Rectal smooth muscle tissue (tissue), 1 donor: ENCODE data around the gene LRRC56.

Experiments used
- H3K27ac ChIP-seq: one replicate; pipeline ENCODE4 v1.7.0; 2013; ENCODE audit warnings: low read depth, low read length, inconsistent platforms
- H3K27me3 ChIP-seq: one replicate; pipeline ENCODE4 v1.7.0; 2013; ENCODE audit warnings: low read length; ENCODE audit not compliant: control insufficient read depth, insufficient read depth
- H3K36me3 ChIP-seq: one replicate; pipeline ENCODE4 v1.7.0; 2013; ENCODE audit warnings: low read length; ENCODE audit not compliant: control insufficient read depth, insufficient read depth
- H3K4me1 ChIP-seq: one replicate; pipeline ENCODE4 v1.7.0; 2013; ENCODE audit warnings: low read length; ENCODE audit not compliant: control insufficient read depth, insufficient read depth
- H3K4me3 ChIP-seq: one replicate; pipeline ENCODE4 v1.7.0; 2013; ENCODE audit warnings: low read length
- H3K9ac ChIP-seq: one replicate; pipeline ENCODE4 v1.7.0; 2013; ENCODE audit warnings: low read length

Gene LRRC56

DNA sequence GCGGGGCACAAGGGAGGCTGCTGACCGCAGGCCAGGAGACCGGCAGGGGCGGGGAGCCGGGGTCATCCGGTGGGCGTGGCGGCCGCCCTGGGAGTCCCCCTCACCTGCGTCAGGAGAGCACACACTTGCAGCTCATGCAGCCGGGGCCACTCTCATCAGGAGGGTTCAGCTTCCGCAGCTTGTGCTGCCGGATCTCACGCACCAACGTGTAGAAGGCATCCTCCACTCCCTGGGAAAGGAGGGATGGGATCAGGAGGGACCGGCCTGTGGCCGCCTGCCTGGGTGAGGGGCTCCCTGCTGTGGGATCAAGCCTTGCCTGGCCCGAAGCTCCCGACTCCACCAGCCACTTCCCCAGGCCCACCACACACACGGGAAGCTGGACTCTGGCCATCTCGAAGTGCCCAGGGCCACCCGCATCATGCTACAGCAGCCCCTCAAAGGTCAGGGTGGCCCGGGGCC lies 4.8 kb upstream of the LRRC56 start:
- H3K9ac ChIP-seq: no peak overlapping the region
- H3K27ac ChIP-seq: no peak overlapping the region
- H3K27me3 ChIP-seq: no peaks in the 10 kb centered on the region
- peaks cover 12% of the 10 kb centered on the region for H3K36me3 ChIP-seq
- no peak overlapping the region for H3K4me3 ChIP-seq
- peaks cover 7% of the 10 kb centered on the region for H3K4me1 ChIP-seq

DNA sequence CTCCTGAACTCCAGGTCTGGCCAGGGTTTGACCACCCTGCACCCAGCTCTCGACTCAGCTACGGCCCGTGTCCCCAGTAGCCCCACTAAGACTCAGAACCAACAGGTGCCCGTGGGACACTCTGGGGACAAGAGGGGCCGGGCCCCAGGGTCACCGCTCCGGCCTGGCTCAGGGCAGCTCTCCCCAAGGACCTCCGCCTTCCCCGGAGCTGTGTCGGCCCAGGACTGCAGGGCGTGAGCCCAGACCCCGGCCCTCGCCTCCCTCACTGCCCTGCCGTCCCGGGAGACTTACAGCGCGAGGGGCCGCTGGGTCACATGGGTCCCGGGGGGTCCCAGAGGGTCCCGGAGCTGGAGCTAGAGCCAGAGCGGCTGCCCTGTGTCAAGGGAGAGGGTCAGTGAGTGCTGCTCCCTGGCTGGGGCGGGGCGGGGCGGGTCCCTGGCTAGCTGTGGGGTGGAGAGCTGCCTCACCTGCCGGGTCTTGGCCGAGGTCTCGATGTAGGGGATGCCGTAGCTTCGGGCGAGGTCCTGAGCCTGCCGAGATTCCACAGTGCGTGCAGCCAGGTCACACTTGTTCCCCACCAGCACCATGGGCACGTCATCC lies 4.2 kb upstream of the LRRC56 start:
- Histone ChIP-seq H3K4me1 (peaks cover 7% of the 10 kb centered on the region), H3K27me3 (peaks cover 4% of the 10 kb centered on the region), H3K4me3 (no peak overlapping the region), H3K27ac (no peak overlapping the region), H3K36me3 (peaks cover 12% of the 10 kb centered on the region), H3K9ac (no peak overlapping the region)

DNA sequence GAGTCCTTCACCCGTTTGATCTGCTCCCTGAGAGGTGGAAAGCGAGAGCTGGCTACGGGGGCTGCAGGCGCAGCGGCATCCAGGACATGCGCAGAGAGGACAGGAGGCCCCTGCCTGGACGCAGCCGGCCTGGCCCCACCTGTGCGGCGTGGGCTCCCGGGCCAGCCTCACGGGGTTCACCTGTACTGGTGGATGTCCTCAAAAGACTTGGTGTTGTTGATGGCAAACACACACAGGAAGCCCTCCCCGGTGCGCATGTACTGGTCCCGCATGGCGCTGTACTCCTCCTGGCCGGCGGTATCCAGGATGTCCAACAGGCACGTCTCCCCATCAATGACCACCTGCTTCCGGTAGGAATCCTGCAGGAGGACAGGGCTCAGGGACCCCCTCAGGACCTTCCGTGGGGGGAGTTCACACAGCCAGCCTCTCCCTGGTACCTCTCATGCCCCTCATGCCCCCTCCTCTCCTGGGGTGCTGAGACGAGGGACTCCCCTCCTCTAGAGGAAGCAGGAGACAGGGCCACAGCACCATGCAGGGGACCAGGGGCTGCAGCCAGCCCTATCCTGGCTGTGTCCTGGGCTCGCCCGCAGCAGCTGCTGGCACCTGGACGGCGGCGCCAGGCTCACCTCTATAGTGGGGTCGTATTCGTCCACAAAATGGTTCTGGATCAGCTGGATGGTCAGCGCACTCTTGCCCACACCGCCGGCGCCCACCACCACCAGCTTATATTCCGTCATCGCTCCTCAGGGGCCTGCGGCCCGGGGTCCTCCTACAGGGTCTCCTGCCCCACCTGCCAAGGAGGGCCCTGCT lies 3.5 kb upstream of the LRRC56 start:
- H3K4me1 ChIP-seq: peaks cover 7% of the 10 kb centered on the region
- peaks cover 12% of the 10 kb centered on the region for H3K36me3 ChIP-seq
- peak overlapping the region; percentile 78 for H3K4me3 ChIP-seq
- peaks cover 4% of the 10 kb centered on the region for H3K27me3 ChIP-seq
- no peak overlapping the region for H3K27ac ChIP-seq
- no peak overlapping the region for H3K9ac ChIP-seq

DNA sequence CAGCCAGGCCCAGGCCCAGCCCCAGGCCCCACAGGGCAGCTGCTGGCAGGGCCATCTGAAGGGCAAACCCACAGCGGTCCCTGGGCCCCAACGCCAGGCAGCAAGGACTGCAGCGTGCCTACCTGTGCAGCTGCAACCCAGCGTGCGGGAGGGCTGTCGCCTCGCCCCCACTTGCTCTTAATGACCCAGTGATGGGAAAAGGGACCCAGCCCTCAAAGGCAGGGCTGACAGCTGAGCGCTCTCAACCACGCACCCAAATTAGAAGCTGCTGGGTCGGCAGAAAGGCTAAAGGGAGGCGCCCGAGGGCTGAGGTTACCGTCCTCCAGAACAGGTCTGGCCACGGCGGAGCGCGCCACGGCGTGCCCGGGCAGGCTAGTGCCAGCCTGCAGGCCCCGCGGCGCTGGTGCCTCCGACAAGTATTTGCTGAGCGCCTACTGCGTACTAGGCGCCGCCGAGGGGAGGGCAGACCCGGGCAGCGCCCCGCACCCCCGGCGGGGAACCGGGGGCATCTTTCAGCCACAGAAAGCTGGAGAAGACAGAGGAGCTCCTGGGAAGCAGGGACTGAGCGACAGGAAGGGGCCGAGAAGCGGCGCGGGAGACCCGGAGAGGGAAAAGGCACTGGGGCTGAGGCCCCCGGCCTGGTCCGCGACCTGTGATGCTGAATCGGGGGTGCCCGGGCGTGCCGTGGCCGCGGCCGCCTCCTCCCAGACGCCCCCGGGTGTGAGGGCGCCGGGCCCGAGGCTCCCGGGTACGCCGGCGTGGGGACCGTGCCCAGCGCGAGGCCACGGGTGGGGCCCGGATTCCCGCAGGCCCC lies 2.7 kb upstream of the LRRC56 start:
- Histone ChIP-seq H3K9ac (peak overlapping the region; percentile 49), H3K27me3 (peaks cover 4% of the 10 kb centered on the region), H3K4me1 (peaks cover 7% of the 10 kb centered on the region), H3K36me3 (peaks cover 12% of the 10 kb centered on the region), H3K27ac (no peak overlapping the region), H3K4me3 (peak overlapping the region; percentile 78)

DNA sequence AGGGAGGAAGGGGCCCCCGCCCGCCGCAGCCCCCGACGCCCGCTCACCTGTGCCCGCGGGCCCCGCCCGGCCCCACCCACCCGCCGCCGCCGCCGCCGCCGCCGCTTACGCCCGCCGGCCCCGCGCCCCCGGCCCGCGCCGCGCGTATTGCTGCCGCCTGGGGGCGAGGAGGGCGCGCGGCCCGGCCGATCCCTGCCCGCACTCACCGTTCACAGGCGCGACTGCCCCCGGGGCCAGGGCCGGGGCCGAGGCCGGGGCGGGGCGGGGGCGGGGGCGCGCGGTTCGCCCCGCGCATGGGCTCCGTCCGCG lies 2.2 kb upstream of the LRRC56 start:
- Histone ChIP-seq H3K4me3 (peak overlapping the region; percentile 78), H3K27me3 (peaks cover 4% of the 10 kb centered on the region), H3K27ac (no peak overlapping the region), H3K36me3 (peaks cover 12% of the 10 kb centered on the region), H3K9ac (no peak overlapping the region), H3K4me1 (peaks cover 7% of the 10 kb centered on the region)

DNA sequence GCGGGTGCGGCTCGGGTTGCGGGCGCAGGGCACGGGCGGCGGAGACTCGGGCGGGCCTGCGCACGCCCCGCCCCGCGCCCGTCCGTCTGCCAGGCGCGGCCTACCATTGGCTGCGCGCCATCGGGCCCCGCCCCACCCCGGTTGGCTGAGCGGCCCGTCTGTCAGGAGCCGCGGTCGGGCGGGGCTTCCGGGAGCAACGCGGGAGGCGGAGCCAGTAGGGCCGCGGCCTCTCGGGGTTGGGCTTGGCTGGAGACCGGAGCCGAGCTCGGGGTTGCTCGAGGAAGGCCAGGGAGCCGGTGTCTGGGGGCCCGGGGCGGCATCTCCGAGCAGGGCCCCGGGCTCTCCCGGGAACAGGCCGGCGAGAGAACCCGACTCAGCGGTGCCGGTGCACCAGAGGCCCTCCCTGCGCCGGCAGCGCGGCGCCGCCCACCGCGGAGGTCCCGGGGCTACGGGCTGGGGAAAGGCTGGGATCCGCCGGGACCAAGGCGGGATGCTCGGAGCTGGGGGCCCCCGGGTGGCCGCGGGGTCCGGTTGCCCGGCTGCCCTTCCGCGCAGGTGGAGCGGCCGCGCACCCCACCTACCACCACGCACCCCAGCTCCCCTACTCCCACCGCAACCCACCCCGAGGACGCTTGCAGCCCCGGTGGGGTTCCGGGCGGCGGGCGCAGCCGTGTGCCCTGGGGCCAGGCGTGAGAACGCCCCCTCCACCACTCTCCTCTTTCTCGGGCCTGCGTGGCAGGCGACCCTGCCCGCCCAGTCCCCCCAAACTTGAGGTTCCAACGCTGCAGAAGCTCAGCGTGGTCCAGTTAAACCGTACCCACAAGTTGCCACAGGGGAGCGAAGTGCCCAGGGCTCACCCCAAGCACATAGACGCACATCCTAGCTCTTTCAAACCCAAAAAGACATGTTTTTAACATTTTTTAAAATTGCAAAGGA lies 1.5 kb upstream of the LRRC56 start, which contains the start of gene HRAS:
HRAS (minus strand) TSS at position 58 of the 936 bp plus-strand sequence.
- H3K27ac ChIP-seq: peak within 1 kb of the TSS; percentile 32

DNA sequence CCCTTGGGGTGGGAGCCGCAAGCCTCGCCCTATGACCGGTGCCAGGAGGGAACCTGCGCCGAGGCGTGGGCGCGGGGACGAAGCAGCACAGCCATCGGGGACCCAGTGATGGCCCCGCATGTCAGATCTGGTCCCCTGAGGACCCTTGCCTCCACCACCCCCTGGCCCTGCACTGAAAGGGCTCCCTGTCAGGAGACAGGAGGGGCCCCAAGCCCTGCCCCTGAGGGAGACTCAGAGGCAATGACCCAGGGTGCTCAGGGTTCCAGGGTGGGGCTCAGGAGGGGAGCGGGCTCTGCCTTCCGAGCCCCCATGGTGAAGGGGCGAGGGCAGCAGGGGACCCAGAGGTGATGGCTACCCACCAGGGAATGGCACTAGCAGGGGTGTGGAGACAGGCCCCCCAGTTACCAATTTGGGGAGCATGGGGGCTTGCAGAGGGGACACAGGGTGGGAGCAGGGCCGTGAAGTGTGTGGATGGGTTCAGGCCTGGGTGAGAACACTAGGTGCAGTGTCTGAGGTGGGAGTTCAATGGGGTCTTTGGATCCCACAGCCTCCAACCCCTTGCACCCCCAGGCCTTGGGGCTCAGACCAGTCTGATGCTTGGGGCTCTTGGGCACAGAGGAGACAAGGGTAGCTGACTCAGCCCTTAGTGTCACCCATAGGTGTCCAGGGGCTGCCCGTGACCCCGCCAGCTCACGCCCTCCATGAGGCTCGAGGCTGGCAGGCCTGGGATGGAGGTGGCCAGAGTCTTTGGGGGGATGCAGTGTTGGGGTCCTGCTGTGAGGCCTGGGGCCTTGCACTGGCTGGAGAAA lies 499 bp downstream of the LRRC56 start:
- peaks cover 7% of the 10 kb centered on the region for H3K4me1 ChIP-seq
- H3K36me3 ChIP-seq: peaks cover 5% of the 10 kb centered on the region
- H3K4me3 ChIP-seq: peak overlapping the region; percentile 55
- H3K27me3 ChIP-seq: peaks cover 4% of the 10 kb centered on the region
- H3K27ac ChIP-seq: no peak overlapping the region
- no peak overlapping the region for H3K9ac ChIP-seq

More for the DNA sequence above, 1.5 kb upstream of the LRRC56 start, which contains the start of gene HRAS:
- Histone ChIP-seq H3K4me1 (peaks cover 7% of the 10 kb centered on the region), H3K9ac (peak within 1 kb of the TSS; percentile 49), H3K27me3 (peaks cover 4% of the 10 kb centered on the region), H3K36me3 (peaks cover 12% of the 10 kb centered on the region), H3K4me3 (peak within 1 kb of the TSS; percentile 78)

DNA sequence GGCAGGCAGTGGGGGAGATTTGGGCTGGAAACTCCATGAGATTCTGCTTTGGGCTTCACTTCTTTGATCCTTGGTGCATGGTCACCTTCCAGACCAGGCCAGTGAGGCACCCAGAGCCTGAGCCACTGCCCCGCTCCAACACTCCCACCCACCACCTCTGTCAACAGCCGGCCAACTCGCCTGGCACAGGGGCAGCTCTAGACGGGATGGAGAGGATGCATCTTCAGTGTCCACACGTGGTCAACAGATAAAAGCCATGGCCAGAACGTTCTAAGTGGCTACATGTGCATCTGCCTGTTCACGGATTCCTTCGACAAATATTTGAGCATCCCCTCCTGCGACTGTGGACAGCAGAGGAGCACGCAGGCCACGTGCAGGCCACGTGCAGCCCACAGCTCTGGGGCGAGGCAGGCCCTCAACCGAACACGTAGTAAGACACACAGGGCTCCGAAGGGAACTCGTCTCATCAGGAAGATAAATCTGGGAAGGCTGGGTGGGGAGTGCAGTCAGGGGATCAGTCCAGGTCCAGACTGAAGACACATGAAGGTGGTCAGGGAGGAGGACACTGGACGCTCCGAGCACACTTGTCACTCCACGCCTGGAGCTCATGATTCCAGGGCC lies 1.2 kb downstream of the LRRC56 start:
- H3K9ac ChIP-seq: no peak overlapping the region
- H3K4me3 ChIP-seq: no peak overlapping the region
- H3K27me3 ChIP-seq: peaks cover 4% of the 10 kb centered on the region
- H3K4me1 ChIP-seq: peaks cover 7% of the 10 kb centered on the region
- H3K27ac ChIP-seq: no peak overlapping the region
- peaks cover under 1% of the 10 kb centered on the region for H3K36me3 ChIP-seq

DNA sequence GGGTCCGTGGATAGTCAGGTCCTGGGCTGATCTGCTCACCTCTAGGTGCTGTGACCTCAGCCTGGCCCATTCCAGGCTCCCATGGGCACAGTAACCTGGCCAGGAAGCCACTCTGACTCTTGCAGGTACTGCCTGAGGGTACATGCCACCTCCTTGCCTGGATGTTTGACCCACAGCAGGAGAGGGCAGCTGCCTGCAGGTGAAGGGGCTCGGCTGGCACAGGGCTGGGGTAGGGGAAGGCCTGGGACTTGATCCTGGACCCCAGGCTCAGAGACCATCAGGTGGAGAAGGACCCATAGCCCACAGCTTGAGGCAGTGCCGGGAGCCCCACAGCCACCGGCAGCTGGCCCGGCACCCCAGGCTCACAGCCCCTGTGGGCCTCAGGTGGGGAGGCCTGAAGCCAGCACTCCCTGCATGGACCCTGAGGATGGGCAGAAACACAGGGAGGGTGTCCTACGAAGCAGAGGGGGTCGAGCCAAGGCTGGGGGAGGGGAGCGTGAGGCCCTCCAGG lies 2.7 kb downstream of the LRRC56 start:
- no peak overlapping the region for H3K4me3 ChIP-seq
- no peaks in the 10 kb centered on the region for H3K36me3 ChIP-seq
- no peaks in the 10 kb centered on the region for H3K4me1 ChIP-seq
- peaks cover 4% of the 10 kb centered on the region for H3K27me3 ChIP-seq
- H3K27ac ChIP-seq: no peak overlapping the region
- H3K9ac ChIP-seq: no peak overlapping the region

DNA sequence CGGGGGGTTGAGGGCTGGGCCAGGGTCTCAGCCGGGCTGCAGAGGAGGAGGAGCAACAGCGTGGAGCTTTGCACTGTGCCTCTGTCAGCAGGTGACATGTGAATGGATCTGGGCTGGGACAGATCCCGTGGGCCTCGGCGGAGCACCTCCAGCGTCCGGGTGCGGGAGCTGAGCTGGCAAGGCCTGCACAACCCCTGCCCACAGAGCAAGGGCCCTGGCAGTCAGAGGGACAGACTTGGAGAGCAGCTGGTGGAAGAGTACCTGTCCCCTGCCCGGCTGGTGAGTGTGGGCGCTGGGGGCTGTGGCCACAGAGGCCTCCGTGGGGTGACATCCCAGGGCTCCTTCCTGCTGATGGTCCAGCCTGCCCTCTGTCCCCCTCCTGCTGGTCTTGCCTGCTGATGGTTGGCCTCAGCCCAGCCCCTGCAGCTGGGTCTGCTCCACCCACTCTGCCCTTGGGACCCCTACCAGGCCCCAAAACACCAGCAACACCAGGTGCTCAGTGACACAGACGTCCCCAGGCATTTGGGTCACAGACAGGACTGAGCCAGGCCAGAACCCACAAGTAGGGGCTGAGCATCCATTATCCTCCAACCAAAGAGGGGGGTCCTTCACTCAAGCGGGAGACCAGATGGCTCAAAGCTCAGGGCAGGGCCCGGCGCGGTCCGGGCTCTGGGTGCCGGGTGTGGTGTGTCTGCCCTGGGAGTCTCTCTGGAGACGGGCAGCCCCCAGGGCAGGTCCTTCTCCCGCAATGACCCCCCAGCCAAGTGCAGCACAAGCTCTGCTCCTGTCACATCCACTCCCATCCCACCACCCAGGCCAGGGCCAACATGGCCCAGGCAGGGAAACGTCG lies 3.5 kb downstream of the LRRC56 start:
- no peaks in the 10 kb centered on the region for H3K36me3 ChIP-seq
- no peak overlapping the region for H3K9ac ChIP-seq
- H3K27ac ChIP-seq: no peak overlapping the region
- no peaks in the 10 kb centered on the region for H3K4me1 ChIP-seq
- H3K4me3 ChIP-seq: no peak overlapping the region
- H3K27me3 ChIP-seq: peaks cover 4% of the 10 kb centered on the region
